ENCODE data around the gene SMAD7. TPM values are rescaled to one million over a fixed set of nuclear protein-coding genes. Genes with fewer than 3 reads are reported as not detected.

Gene SMAD7
- polyA plus RNA-seq, 2 of the 4 experiments (the other 2 are of a cell fraction), result 19.9 to 26.9 TPM

- 87% methylated on average over 14 of the region's 16 CpGs for WGBS (ENCODE audit: missing lambda C conversion rate)
- peaks cover 59% of the 10 kb centered on the region for H3K4me1 ChIP-seq
Measured at GRCh38 chr18:48989304-48990303, 38.8 kb upstream of the SMAD7 start.

DNA sequence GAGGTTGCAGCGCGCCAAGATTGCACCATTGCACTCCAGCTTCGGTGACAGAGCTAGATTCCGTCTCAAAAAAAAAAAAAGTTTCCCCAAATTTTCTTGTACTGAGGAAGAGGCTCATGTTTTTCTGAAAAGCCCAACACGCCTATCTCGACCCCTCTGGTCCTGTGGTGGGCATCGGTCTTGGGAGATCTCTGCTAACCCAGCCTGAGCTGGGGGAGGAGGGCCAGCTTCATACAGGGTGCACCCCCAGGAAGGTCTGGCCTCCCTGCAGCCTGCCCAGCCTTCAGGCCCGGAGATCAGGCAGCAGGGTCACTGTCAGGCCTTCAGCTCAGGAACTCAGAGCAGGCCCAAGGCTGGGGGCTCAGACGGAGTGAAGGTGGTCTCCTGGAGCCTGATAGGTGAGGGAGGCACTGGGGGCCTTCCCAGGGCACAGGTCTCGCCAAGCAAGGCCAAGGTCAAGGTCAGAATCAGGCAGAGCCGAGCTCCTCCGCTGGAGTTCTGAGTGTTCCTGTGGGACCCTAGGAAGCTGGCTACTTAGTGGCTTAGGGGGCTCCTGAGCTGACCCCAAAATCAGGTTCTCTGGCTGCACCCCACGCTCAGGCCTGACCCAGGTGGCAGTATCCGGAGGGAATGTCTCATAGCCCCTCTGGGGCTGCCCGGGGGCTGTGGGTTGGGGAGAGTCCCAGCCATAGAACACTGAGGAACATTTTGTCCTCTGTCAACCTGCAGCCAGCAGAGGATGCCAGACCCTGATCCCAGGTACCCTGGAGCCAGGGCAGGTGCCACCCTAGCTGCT lies 37.9 kb upstream of the SMAD7 start:
- TF ChIP-seq POLR2AphosphoS2 (conservative IDR thresholded peaks at IDR 0.05; ENCODE audit: low read length) (no peak), SREBF2 (IDR thresholded peaks at IDR 0.05) (no peak), EP300 (IDR thresholded peaks at IDR 0.05) (no peak), BCL3 (IDR thresholded peaks at IDR 0.05) (no peak), TFCP2L1 (CRISPR knock-in tag; IDR thresholded peaks at IDR 0.05) (no peak), CEBPB (IDR thresholded peaks at IDR 0.05) (no peak), ESRRA (IDR thresholded peaks at IDR 0.05; ENCODE audit: borderline replicate concordance, low read length) (no peak), PBX3 (IDR thresholded peaks at IDR 0.05) (no peak), CBX8 (IDR thresholded peaks at IDR 0.05) (no peak), HDAC2 (IDR thresholded peaks at IDR 0.05) (no peak), ZNF302 (CRISPR knock-in tag; IDR thresholded peaks at IDR 0.05) (no peak), GATA3 (IDR thresholded peaks at IDR 0.05; ENCODE audit: borderline replicate concordance) (no peak), RARB (CRISPR knock-in tag; IDR thresholded peaks at IDR 0.05) (no peak), ZC3H11A (IDR thresholded peaks at IDR 0.05) (no peak), HEYL (CRISPR knock-in tag; IDR thresholded peaks at IDR 0.05) (no peak), RNF2 (IDR thresholded peaks at IDR 0.05; ENCODE audit: borderline replicate concordance, low read depth) (no peak)
- ATAC-seq (no peak), DNase-seq (ENCODE audit: low read depth in 1 of 2, low spot score in 1 of 2) (no peak), FAIRE-seq (no peak)
- Histone ChIP-seq H3K9me3 (no peaks in the 10 kb centered on the region), H3K4me3 (no peak overlapping the region), H3K4me2 (no peak overlapping the region), H3K4me1 (peaks cover 55% of the 10 kb centered on the region), H3K27ac (peak overlapping the region; percentile 91 to 100; a peak in 5 of 6 replicates)
- WGBS (ENCODE audit: missing lambda C conversion rate), result 94% methylated on average over 9 of the region's 15 CpGs
- CTCF ChIA-PET, result interaction anchor here (0.6 to 2.2 kb wide), 3 partner anchors 9 to 520 kb away, joined by 3 to 8 read pairs (median 4); no protein-coding TSS in a partner anchor
- POLR2A ChIA-PET, result interaction anchor here (1.8 kb wide), 1 partner anchor 36 kb away, joined by 9 read pairs; no protein-coding TSS in a partner anchor

More at GRCh38 chr18:48989304-48990303, 38.8 kb upstream of the SMAD7 start:
- Histone ChIP-seq H3K9me3 (no peaks in the 10 kb centered on the region), H3K4me2 (peak overlapping the region; percentile 68), H3K27ac (peak overlapping the region; percentile 91 to 100), H3K4me3 (no peak overlapping the region)
- no peak for DNase-seq (ENCODE audit: low read depth in 1 of 2, low spot score in 1 of 2)
- ATAC-seq, result no peak
- ChIA-PET POLR2A (interaction anchor here (1.4 to 1.8 kb wide), 2 partner anchors 37 kb away, joined by 4 to 9 read pairs; no protein-coding TSS in a partner anchor), CTCF (interaction anchor here (1.2 to 2.2 kb wide), 2 partner anchors 8 to 36 kb away, joined by 3 to 8 read pairs; no protein-coding TSS in a partner anchor)
- TF ChIP-seq RARB (CRISPR knock-in tag; IDR thresholded peaks at IDR 0.05) (no peak), NPAS2 (CRISPR knock-in tag; IDR thresholded peaks at IDR 0.05; ENCODE audit: borderline replicate concordance) (no peak), FOXS1 (CRISPR knock-in tag; IDR thresholded peaks at IDR 0.05) (no peak), FOSL2 (IDR thresholded peaks at IDR 0.05) (no peak), FOSL2 (CRISPR knock-in tag; IDR thresholded peaks at IDR 0.05) (no peak), ZNF302 (CRISPR knock-in tag; IDR thresholded peaks at IDR 0.05) (no peak), CEBPB (IDR thresholded peaks at IDR 0.05) (no peak), CHD4 (IDR thresholded peaks at IDR 0.05; ENCODE audit: borderline replicate concordance) (no peak)
- FAIRE-seq, result no peak

Data from A549 (cell line).